GM18520 (cell line): Measurements from ENCODE around the gene GALNT12.

Experiments used
- ATAC-seq: cut with Tn5 transposase; IDR thresholded peaks from one replicate; pipeline ENCODE4 v1.9.1; 2021; ENCODE audit not compliant: unreplicated experiment

Gene GALNT12

DNA sequence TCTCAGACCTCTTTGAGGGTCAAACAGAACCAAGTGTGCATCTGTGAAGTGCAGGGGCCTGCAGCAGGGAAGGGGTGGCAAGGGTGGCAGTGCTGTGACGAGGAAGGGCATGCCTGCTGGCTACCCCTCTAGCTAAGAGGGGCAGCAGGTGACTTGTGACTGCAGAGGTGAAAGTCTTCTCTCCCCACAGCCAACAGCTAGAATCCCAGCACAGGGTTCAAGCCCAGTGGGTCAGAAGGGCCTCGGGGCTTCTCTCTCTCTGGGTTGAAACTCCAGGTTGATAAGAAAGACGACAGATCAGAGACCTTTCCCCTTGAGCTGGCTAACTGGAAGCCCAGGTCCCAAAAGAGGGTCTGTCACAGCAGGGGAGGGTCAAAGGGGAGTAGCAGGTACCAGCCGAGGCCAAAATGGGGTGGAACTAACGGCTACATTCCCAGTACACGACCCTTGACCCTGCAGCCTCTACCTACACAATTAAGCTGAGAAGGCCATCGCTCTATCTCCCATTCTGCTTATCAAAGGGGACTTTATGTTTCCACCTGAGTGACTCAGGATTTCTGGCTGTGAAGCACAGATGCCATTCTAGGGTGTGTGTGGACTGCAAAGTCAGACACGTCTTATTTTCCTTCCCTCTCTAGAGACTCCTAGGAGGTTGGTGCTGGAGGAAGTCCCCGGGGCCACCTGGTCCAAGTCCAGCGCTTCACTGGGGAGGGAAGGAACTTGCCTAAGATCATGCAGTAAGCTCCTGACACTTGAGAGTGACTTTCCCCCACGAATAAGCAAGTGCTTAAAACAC, 25.7 kb upstream of the GALNT12 start:
- ATAC-seq, result no peak

DNA sequence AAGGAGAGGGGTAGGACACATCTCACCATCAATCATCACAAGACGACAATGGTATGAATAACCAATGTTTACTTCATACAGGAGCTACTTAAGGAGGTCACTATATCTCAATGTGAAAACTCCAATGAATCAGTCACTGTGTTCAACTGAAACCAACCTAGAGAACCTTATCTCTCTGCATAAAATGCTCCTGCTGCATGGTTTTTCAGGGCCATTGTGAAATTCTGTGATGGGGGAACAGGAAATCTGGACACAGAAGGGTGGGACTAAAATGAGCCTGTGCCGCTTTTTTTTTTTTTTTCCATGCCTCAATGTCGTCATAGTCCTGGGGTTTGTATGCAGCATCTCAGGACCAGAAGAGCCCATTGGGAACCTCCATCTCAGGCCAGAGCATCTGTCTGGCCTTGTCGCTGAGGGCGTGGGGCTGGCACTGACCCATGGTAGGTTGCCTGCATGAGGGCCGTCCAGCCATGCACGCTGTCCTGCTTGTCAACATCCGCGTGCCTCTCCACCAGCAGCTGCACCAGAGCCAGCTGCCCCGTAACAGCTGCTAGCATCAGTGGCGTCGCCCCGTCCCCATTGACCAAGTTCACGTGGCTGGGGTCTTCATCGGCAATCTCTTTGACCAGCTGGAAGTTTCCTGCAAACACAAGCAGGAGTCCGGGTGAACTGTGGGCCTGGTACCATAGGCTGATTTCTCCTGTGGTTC, 23.8 kb upstream of the GALNT12 start:
- ATAC-seq, result no peak

GRCh38 chr9:98784831-98785806, 22.4 kb upstream of the GALNT12 start:
- ATAC-seq, result no peak

- ATAC-seq, result no peak
These were observed 20.5 kb upstream of the GALNT12 start for GRCh38 chr9:98786750-98787510.

- ATAC-seq, result no peak
These were observed 19.6 kb upstream of the GALNT12 start for GRCh38 chr9:98787766-98788335.

DNA sequence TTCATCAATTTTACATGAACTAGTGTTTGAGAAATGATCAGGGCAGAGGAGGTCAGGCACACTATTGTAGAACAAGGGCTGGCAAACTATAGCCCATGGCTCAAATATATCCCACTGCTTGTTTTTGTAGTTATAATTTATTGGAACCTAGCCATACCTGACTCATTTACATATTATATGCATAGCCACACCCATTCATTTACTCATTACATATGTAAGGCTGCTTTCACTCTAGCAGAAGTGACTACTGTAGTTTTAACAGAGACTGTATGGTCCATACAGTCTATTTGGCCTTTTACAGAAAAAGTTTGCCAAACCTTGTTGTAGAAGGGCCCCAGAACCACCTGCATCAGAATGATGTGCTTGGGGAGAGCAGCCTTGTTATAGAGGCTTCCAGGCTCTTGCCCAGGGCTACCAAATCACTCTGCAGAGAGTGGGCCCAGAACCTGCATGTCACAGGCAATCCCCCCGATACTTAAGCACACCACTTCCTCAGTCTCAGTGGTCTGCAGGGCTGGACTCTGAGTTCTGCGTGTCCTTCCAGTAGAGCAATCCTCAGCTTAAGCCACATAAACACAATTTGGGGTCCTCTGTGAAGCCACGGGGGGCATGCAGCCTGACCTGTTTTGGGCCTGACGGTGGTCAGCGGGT, 17.9 kb upstream of the GALNT12 start:
- no peak for ATAC-seq

- no peak for ATAC-seq
These were observed 17.2 kb upstream of the GALNT12 start for GRCh38 chr9:98790134-98790841.

DNA sequence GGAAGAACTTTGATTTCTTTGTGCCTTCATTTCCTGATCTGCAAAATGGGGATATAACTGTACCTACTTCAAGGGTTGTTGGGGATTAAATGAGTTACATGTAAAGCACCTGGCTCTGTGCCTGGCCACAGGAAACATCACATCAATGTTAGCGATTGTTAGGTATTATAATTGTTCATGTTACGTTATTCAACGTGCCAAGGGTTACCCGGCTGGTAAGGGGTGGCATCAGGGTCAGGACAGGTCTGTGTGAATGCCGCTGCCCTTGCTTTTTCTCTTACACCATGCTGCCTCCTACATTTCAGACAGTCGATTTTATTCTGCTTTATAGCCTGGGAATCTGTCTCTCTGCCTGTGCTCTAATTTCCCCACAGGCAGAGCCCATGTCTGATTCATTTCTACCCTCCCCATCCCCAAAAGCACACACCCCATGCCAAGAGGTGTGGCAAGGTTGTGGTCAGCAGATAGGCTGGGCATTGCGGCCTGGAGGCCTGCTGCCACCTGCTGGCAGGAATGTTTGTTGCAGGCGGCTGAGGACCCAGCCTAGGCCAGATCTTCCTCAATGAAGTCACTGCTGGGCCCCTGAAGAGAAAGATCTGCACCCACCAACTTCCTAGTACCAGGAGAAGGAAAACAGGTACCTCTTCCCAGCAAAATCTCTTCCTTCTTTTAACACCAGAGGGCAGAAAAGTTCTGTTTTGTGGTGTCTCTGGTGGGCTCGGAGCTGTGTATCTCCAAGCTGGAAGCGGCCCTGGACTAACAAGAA, 16.4 kb upstream of the GALNT12 start:
- ATAC-seq, result no peak

- no peak for ATAC-seq
These were observed 15.6 kb upstream of the GALNT12 start for GRCh38 chr9:98791608-98792490.

DNA sequence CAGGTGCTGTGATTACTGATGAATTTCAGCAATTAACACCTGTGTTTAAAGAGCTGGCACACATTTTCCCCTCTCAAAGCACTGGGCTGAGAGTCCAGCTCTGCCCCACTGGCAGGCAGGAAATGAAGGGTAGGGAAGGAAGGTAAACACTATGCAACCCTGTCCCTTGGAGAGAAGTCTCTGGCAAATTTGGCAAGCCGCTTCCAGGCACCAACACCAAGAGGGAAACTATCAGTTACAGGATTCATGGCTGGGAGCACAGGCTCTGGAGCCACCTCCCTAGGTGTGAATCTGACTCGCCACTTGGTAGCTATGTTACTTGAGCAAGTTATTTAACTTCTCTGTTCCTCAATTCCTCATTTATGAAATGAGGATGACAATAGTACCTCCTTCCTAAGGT, 14.4 kb upstream of the GALNT12 start:
- ATAC-seq, result no peak

DNA sequence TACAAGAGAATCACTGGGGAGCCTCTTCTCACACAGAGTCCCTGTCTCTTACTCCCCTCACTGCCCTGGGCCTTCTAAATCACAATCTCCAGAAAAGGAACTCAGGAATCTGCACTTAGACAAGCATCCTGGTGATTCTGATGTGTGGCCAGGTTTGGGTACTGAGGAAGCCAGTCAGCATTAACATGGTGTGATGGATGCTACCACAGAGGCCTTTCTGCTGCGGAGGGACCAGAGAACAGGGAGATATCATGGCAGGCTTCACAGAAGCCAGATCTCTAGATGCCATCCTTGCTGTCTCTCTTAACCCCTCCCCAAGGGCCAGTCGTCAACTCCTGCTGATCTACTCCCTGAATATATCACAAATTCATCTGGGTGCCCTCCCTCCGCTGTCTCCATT, 12.7 kb upstream of the GALNT12 start:
- ATAC-seq, result no peak

DNA sequence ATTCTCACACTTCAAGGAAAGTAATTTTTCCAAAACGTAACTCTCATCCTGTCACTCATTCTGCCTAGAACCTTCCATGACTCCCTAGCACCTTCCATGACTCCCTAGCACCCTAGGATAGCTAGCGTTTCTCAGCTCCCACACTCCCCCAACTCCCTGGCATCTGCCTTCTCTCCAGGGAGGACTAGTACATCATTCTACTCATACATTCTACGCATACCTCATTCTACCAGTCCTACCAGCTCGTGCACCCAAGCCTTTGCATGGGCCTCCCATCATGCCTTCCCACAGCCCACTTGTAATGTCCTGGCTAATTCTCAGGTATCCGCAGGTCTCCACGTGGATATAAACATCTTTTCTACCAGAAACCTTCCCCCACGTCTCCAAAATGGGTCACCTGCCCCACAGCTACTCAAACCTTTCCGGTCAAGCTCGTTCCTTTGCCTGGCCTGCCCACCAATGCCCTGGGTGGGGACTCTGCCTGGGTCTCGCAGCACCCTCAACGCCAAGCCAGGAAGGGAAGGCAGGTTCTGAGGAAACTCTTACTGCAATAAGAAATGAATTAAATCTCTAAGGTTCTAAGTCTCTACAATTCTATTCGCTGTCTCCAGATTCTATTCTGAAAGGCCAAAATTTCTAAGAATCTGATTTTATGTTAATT, 12.0 kb upstream of the GALNT12 start:
- ATAC-seq, result no peak

DNA sequence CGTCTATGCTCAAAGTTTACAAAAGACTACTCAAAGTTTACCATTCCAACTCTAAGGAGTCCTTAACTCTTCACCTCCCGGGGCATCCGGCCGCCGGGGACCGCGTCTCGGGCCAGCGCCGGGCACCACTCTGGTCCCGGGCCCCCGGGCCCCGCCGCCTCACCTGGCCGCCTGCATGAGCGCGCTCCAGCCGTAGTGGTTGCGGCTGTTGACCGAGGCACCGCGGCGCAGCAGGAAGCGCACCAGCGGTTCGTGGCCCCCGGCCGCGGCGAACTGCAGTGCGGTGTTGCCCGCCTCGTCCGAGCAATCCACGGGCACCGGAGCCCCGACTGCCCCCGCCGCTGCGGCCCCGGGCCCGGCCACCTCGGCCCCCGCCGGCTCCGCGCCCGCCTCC, 11.5 kb upstream of the GALNT12 start:
- ATAC-seq, result peak; percentile 15

DNA sequence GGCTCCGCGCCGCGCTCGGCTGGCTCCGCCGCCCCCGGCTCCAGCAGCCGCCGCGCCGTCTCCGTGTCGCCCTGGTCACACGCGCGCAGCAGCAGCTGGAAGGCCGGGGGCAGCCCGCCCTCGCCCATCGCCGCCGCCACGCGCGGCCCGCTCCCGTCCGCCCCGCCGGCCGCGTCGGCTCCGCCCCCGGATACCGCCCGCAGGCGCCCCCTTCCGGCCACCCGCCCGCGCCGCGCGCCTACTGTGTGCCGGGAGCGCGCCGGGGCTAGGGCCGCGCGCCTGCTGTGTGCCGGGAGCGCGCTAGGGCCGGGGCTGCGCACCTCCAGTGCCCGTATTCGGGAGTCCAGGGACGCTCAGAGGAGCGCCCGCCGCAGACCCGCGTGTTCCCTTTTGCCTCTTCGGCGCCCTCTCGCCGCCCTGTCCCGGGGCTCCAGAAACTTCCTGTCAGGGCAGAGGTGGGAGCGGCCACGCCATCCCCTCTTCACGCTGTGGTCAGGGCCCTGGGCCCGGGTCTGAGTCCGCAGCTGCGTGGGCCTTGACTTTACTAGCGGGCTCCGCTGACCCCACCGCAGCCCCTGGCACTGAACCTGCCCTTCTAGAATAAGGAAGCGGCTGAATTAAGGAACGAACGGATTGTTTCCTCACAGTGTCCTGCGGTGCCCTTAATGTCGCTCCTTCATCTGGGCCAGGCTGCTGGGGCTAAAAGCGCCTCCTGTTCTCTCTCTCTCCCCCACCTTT, 10.9 kb upstream of the GALNT12 start, which contains the start of gene ANKS6:
Gene ANKS6 (minus strand): TSS at position 192 of the 738 bp plus-strand sequence. CDS start 64 bp downstream, at position 128.
- peak; percentile 48 for ATAC-seq

GRCh38 chr9:98797491-98797890, 10.0 kb upstream of the GALNT12 start:
- no peak for ATAC-seq

- no peak for ATAC-seq
These were observed 9.2 kb upstream of the GALNT12 start for GRCh38 chr9:98798254-98798653.
